ENCODE data around the gene FAM13A.
A peak's percentile ranks its signal among the peaks of the same experiment; 100 is the strongest.

FAM13A gene

GRCh38 chr4:88993246-88993645, 63.7 kb downstream of the FAM13A start:
- H3K27ac ChIP-seq: no peak overlapping the region
- no peak for DNase-seq
- no peaks in the 10 kb centered on the region for H3K27me3 ChIP-seq (replicated peaks)
- TF ChIP-seq CTCF (IDR thresholded peaks at IDR 0.05; ENCODE audit: low read depth, low read length, missing control alignments): no peak
- in situ Hi-C loops (cut with HindIII; ENCODE audit: low pct_ligation_motif_present, low sequenced_read_pairs): no loop called here
- no peak overlapping the region for H3K4me3 ChIP-seq (ENCODE audit: low read depth, low read length)
- no peaks in the 10 kb centered on the region for H3K36me3 ChIP-seq (replicated peaks)

GRCh38 chr4:88991746-88992145, 65.2 kb downstream of the FAM13A start:
- Histone ChIP-seq H3K27me3 (replicated peaks) (no peaks in the 10 kb centered on the region), H3K36me3 (replicated peaks) (no peaks in the 10 kb centered on the region), H3K4me3 (ENCODE audit: low read depth, low read length) (no peak overlapping the region), H3K27ac (no peak overlapping the region)
- in situ Hi-C loops (cut with HindIII; ENCODE audit: low pct_ligation_motif_present, low sequenced_read_pairs): no loop called here
- no peak for TF ChIP-seq CTCF (IDR thresholded peaks at IDR 0.05; ENCODE audit: low read depth, low read length, missing control alignments)
- DNase-seq: peak; percentile 23

- in situ Hi-C loops (cut with HindIII; ENCODE audit: low pct_ligation_motif_present, low sequenced_read_pairs): no loop called here
- H3K27ac ChIP-seq: no peak overlapping the region
- TF ChIP-seq CTCF (IDR thresholded peaks at IDR 0.05; ENCODE audit: low read depth, low read length, missing control alignments): no peak
- DNase-seq: no peak
- no peaks in the 10 kb centered on the region for H3K27me3 ChIP-seq (replicated peaks)
- no peak overlapping the region for H3K4me3 ChIP-seq (ENCODE audit: low read depth, low read length)
- no peaks in the 10 kb centered on the region for H3K36me3 ChIP-seq (replicated peaks)
These were observed 67.0 kb downstream of the FAM13A start for GRCh38 chr4:88989990-88990389.

GRCh38 chr4:88985088-88985773, 71.8 kb downstream of the FAM13A start:
- H3K4me3 ChIP-seq (ENCODE audit: low read depth, low read length): no peak overlapping the region
- TF ChIP-seq CTCF (IDR thresholded peaks at IDR 0.05; ENCODE audit: low read depth, low read length, missing control alignments): no peak
- DNase-seq: peak; percentile 40
- H3K27me3 ChIP-seq (replicated peaks): no peaks in the 10 kb centered on the region
- H3K27ac ChIP-seq: no peak overlapping the region
- in situ Hi-C loops (cut with HindIII; ENCODE audit: low pct_ligation_motif_present, low sequenced_read_pairs): no loop called here
- no peaks in the 10 kb centered on the region for H3K36me3 ChIP-seq (replicated peaks)

GRCh38 chr4:88982757-88983156, 74.2 kb downstream of the FAM13A start:
- TF ChIP-seq CTCF (IDR thresholded peaks at IDR 0.05; ENCODE audit: low read depth, low read length, missing control alignments): no peak
- H3K27me3 ChIP-seq (replicated peaks): no peaks in the 10 kb centered on the region
- H3K4me3 ChIP-seq (ENCODE audit: low read depth, low read length): no peak overlapping the region
- no peak overlapping the region for H3K27ac ChIP-seq
- DNase-seq: no peak
- in situ Hi-C loops (cut with HindIII; ENCODE audit: low pct_ligation_motif_present, low sequenced_read_pairs): no loop called here
- no peaks in the 10 kb centered on the region for H3K36me3 ChIP-seq (replicated peaks)

GRCh38 chr4:88981993-88982392, 75.0 kb downstream of the FAM13A start:
- no peak overlapping the region for H3K27ac ChIP-seq
- in situ Hi-C loops (cut with HindIII; ENCODE audit: low pct_ligation_motif_present, low sequenced_read_pairs): no loop called here
- no peaks in the 10 kb centered on the region for H3K36me3 ChIP-seq (replicated peaks)
- H3K4me3 ChIP-seq (ENCODE audit: low read depth, low read length): no peak overlapping the region
- TF ChIP-seq CTCF (IDR thresholded peaks at IDR 0.05; ENCODE audit: low read depth, low read length, missing control alignments): no peak
- H3K27me3 ChIP-seq (replicated peaks): no peaks in the 10 kb centered on the region
- no peak for DNase-seq
